ENCODE data around the gene SLC47A1. TPM values are rescaled to one million over a fixed set of nuclear protein-coding genes. Genes with fewer than 3 reads are reported as not detected.

SLC47A1 gene
- polyA plus RNA-seq, 1 donor (not counting 4 experiments of a cell fraction or from before 2014, with no cell fraction given) = 0.07 TPM

GRCh38 chr17:19541445-19541844 lies 7.8 kb downstream of the SLC47A1 start:
- peaks cover 3% of the 10 kb centered on the region for H4K20me1 ChIP-seq (ENCODE audit: control insufficient read depth, extremely low read depth, insufficient read depth, low read length)
- FAIRE-seq (no peak), DNase-seq (ENCODE audit: low read depth, low spot score) (no peak)
- H2AFZ ChIP-seq (ENCODE audit: control insufficient read depth, low read length) = no peak overlapping the region
- no peak overlapping the region for H3K27ac ChIP-seq (ENCODE audit: control insufficient read depth, insufficient read depth, low read length)
- H3K36me3 ChIP-seq (ENCODE audit: control insufficient read depth in 2 of 2, extremely low read depth in 1 of 2, insufficient read depth in 2 of 2, low read length in 2 of 2) = no peaks in the 10 kb centered on the region
- H3K9me1 ChIP-seq (ENCODE audit: control insufficient read depth, extremely low read depth, insufficient read depth, low read length) = no peaks in the 10 kb centered on the region
- H3K4me2 ChIP-seq (ENCODE audit: control insufficient read depth, extremely low read depth, insufficient read depth, low read depth, low read length) = no peak overlapping the region
- no peaks in the 10 kb centered on the region for H3K9me3 ChIP-seq (ENCODE audit: control insufficient read depth, low read depth, low read length)
- no peak overlapping the region for H3K9ac ChIP-seq (ENCODE audit: control insufficient read depth, extremely low read depth, insufficient read depth, low read length)
- H3K4me1 ChIP-seq (ENCODE audit: control insufficient read depth, extremely low read depth, insufficient read depth, low read length) = no peaks in the 10 kb centered on the region
- dilution Hi-C loops (cut with MboI; ENCODE audit: extremely low pct_ligation_motif_present, low sequenced_read_pairs) = no loop called here
- TF ChIP-seq, protein P1, sequence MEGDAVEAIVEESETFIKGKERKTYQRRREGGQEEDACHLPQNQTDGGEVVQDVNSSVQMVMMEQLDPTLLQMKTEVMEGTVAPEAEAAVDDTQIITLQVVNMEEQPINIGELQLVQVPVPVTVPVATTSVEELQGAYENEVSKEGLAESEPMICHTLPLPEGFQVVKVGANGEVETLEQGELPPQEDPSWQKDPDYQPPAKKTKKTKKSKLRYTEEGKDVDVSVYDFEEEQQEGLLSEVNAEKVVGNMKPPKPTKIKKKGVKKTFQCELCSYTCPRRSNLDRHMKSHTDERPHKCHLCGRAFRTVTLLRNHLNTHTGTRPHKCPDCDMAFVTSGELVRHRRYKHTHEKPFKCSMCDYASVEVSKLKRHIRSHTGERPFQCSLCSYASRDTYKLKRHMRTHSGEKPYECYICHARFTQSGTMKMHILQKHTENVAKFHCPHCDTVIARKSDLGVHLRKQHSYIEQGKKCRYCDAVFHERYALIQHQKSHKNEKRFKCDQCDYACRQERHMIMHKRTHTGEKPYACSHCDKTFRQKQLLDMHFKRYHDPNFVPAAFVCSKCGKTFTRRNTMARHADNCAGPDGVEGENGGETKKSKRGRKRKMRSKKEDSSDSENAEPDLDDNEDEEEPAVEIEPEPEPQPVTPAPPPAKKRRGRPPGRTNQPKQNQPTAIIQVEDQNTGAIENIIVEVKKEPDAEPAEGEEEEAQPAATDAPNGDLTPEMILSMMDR (optimal IDR thresholded peaks at IDR 0.05 in 1 of 3, IDR thresholded peaks at IDR 0.05 in 1 of 3, conservative IDR thresholded peaks at IDR 0.05 in 1 of 3; ENCODE audit: extremely low read depth in 1 of 3, insufficient read depth in 2 of 3, low read length in 3 of 3) = no peak
- TF ChIP-seq EZH2 (IDR thresholded peaks at IDR 0.05; ENCODE audit: low read length) = no peak
- H3K4me3 ChIP-seq (ENCODE audit: control insufficient read depth in 2 of 3, extremely low read depth in 1 of 3, insufficient read depth in 2 of 3, low read depth in 1 of 3, low read length in 3 of 3) = no peak overlapping the region
- H3K27me3 ChIP-seq (ENCODE audit: control insufficient read depth, extremely low read depth, insufficient read depth, low read length) = peaks cover 58% of the 10 kb centered on the region
- H3K79me2 ChIP-seq (ENCODE audit: control insufficient read depth, insufficient read depth, low read length) = no peaks in the 10 kb centered on the region

- Histone ChIP-seq H3K27me3 (ENCODE audit: control insufficient read depth, extremely low read depth, insufficient read depth, low read length) (peaks cover 50% of the 10 kb centered on the region), H3K36me3 (ENCODE audit: control insufficient read depth in 2 of 2, extremely low read depth in 1 of 2, insufficient read depth in 2 of 2, low read length in 2 of 2) (no peaks in the 10 kb centered on the region), H2AFZ (ENCODE audit: control insufficient read depth, low read length) (no peak overlapping the region), H3K4me2 (ENCODE audit: control insufficient read depth, extremely low read depth, insufficient read depth, low read depth, low read length) (no peak overlapping the region), H4K20me1 (ENCODE audit: control insufficient read depth, extremely low read depth, insufficient read depth, low read length) (peaks cover 3% of the 10 kb centered on the region), H3K79me2 (ENCODE audit: control insufficient read depth, insufficient read depth, low read length) (no peaks in the 10 kb centered on the region), H3K9ac (ENCODE audit: control insufficient read depth, extremely low read depth, insufficient read depth, low read length) (no peak overlapping the region), H3K4me1 (ENCODE audit: control insufficient read depth, extremely low read depth, insufficient read depth, low read length) (no peaks in the 10 kb centered on the region), H3K27ac (ENCODE audit: control insufficient read depth, insufficient read depth, low read length) (no peak overlapping the region), H3K9me3 (ENCODE audit: control insufficient read depth, low read depth, low read length) (no peaks in the 10 kb centered on the region), H3K4me3 (ENCODE audit: control insufficient read depth in 2 of 3, extremely low read depth in 1 of 3, insufficient read depth in 2 of 3, low read depth in 1 of 3, low read length in 3 of 3) (no peak overlapping the region), H3K9me1 (ENCODE audit: control insufficient read depth, extremely low read depth, insufficient read depth, low read length) (no peaks in the 10 kb centered on the region)
- DNase-seq (ENCODE audit: low read depth, low spot score) = no peak
- FAIRE-seq = no peak
- TF ChIP-seq EZH2 (IDR thresholded peaks at IDR 0.05; ENCODE audit: low read length) = no peak
- TF ChIP-seq, protein P1 (optimal IDR thresholded peaks at IDR 0.05 in 1 of 3, IDR thresholded peaks at IDR 0.05 in 1 of 3, conservative IDR thresholded peaks at IDR 0.05 in 1 of 3; ENCODE audit: extremely low read depth in 1 of 3, insufficient read depth in 2 of 3, low read length in 3 of 3) = no peak
- dilution Hi-C loops (cut with MboI; ENCODE audit: extremely low pct_ligation_motif_present, low sequenced_read_pairs) = no loop called here
These were observed 8.6 kb downstream of the SLC47A1 start for GRCh38 chr17:19542247-19542646.
